ENCODE data around the gene ZNF587.
"Not testable (repeated sequence)": the region's sequence is repeated elsewhere in the genome, so short reads cannot be mapped to it uniquely, and the experiment has no call there.

Gene ZNF587

GRCh38 chr19:57830071-57830602 is 19.5 kb upstream of the ZNF587 start, which contains the start of gene ZNF587B:
Gene ZNF587B, plus strand, starts transcription at chr19:57830299. Its CDS starts 230 bp downstream, at chr19:57830529.
- Histone ChIP-seq H3K4me3 (ENCODE audit: low read length in 2 of 2) (peak within 1 kb of the TSS; percentile 79 to 83), H3K36me3 (replicated peaks in 1 of 2; ENCODE audit: control insufficient read depth in 2 of 2, insufficient read depth in 2 of 2, low read length in 2 of 2) (peaks cover 2 to 35% of the 10 kb centered on the region in 2 donors), H3K9ac (ENCODE audit: low read depth, low read length, poor library complexity) (peak within 1 kb of the TSS; percentile 99), H2BK120ac (ENCODE audit: low read depth, low read length) (no peak within 1 kb of the TSS), H3K9me3 (replicated peaks in 1 of 2; ENCODE audit: control insufficient read depth in 2 of 2, insufficient read depth in 1 of 2, low read depth in 1 of 2, low read length in 2 of 2) (peaks cover 0 to 7% of the 10 kb centered on the region in 2 donors), H3K4ac (ENCODE audit: low read length) (no peak within 1 kb of the TSS), H2BK5ac (ENCODE audit: low read length) (no peak within 1 kb of the TSS), H3K27ac (replicated peaks; ENCODE audit: low read length) (peak within 1 kb of the TSS; percentile 88), H2AFZ (ENCODE audit: low read length) (peak within 1 kb of the TSS; percentile 79), H2BK12ac (ENCODE audit: low read length) (no peak within 1 kb of the TSS), H3K4me2 (ENCODE audit: insufficient read depth, low read length, poor library complexity, severe bottlenecking) (peak within 1 kb of the TSS; percentile 63), H3K4me1 (ENCODE audit: control insufficient read depth in 2 of 2, insufficient read depth in 1 of 2, low read depth in 1 of 2, low read length in 2 of 2) (peaks cover 0 to 2% of the 10 kb centered on the region in 2 donors), H3K79me1 (ENCODE audit: low read depth, low read length) (peaks cover 5% of the 10 kb centered on the region), H3K27me3 (ENCODE audit: control insufficient read depth in 3 of 3, insufficient read depth in 3 of 3, low read depth in 1 of 3, low read length in 3 of 3) (no peaks in the 10 kb centered on the region), H2BK15ac (ENCODE audit: low read length) (no peak within 1 kb of the TSS), H4K8ac (ENCODE audit: low read depth, low read length) (no peak within 1 kb of the TSS), H3K18ac (ENCODE audit: low read length) (peak within 1 kb of the TSS; percentile 97), H2AK5ac (ENCODE audit: low read depth, low read length) (peak within 1 kb of the TSS; percentile 88), H3K14ac (ENCODE audit: low read length) (no peak within 1 kb of the TSS), H3K23ac (ENCODE audit: low read depth, low read length, poor library complexity) (peak within 1 kb of the TSS; percentile 92), H4K91ac (ENCODE audit: low read depth, low read length, poor library complexity) (peak within 1 kb of the TSS; percentile 82)
- peak; percentile 85 for DNase-seq (ENCODE audit: low spot score)
- WGBS, 2 donors (ENCODE audit: extremely low coverage in 2 of 2, insufficient read length in 2 of 2, insufficient replicate concordance in 1 of 2), result no CpG with 5 or more reads among the region's 22 CpGs

GRCh38 chr19:57836991-57837390 is 12.7 kb upstream of the ZNF587 start:
- not testable (repeated sequence) for H2AK5ac ChIP-seq (ENCODE audit: low read depth, low read length); H3K9ac ChIP-seq (ENCODE audit: low read depth, low read length, poor library complexity)
- no CpG with 5 or more reads among the region's 5 CpGs for WGBS, 2 donors (ENCODE audit: extremely low coverage in 2 of 2, insufficient read length in 2 of 2, insufficient replicate concordance in 1 of 2)

GRCh38 chr19:57838622-57839191 is 11.0 kb upstream of the ZNF587 start:
- H3K14ac ChIP-seq (ENCODE audit: low read length); H3K4me1 ChIP-seq (ENCODE audit: control insufficient read depth in 2 of 2, insufficient read depth in 1 of 2, low read depth in 1 of 2, low read length in 2 of 2); H2BK12ac ChIP-seq (ENCODE audit: low read length); DNase-seq (ENCODE audit: low spot score); H4K8ac ChIP-seq (ENCODE audit: low read depth, low read length); H2AFZ ChIP-seq (ENCODE audit: low read length); H3K9ac ChIP-seq (ENCODE audit: low read depth, low read length, poor library complexity); H3K79me1 ChIP-seq (ENCODE audit: low read depth, low read length); H3K27ac ChIP-seq (replicated peaks; ENCODE audit: low read length); H3K4me3 ChIP-seq (ENCODE audit: low read length in 2 of 2); H3K4ac ChIP-seq (ENCODE audit: low read length); H3K4me2 ChIP-seq (ENCODE audit: insufficient read depth, low read length, poor library complexity, severe bottlenecking); H3K9me3 ChIP-seq (replicated peaks in 1 of 2; ENCODE audit: control insufficient read depth in 2 of 2, insufficient read depth in 1 of 2, low read depth in 1 of 2, low read length in 2 of 2); H3K23ac ChIP-seq (ENCODE audit: low read depth, low read length, poor library complexity); H2BK120ac ChIP-seq (ENCODE audit: low read depth, low read length); H2BK15ac ChIP-seq (ENCODE audit: low read length); H2AK5ac ChIP-seq (ENCODE audit: low read depth, low read length); H3K27me3 ChIP-seq (ENCODE audit: control insufficient read depth in 3 of 3, insufficient read depth in 3 of 3, low read depth in 1 of 3, low read length in 3 of 3); H3K18ac ChIP-seq (ENCODE audit: low read length); H4K91ac ChIP-seq (ENCODE audit: low read depth, low read length, poor library complexity); H2BK5ac ChIP-seq (ENCODE audit: low read length): not testable (repeated sequence)
- WGBS, 2 donors (ENCODE audit: extremely low coverage in 2 of 2, insufficient read length in 2 of 2, insufficient replicate concordance in 1 of 2), result no CpG with 5 or more reads among the region's 5 CpGs
- peaks cover 9 to 67% of the 10 kb centered on the region in 2 donors for H3K36me3 ChIP-seq (replicated peaks in 1 of 2; ENCODE audit: control insufficient read depth in 2 of 2, insufficient read depth in 2 of 2, low read length in 2 of 2)

More at GRCh38 chr19:57836991-57837390, 12.7 kb upstream of the ZNF587 start:
- H2BK15ac ChIP-seq (ENCODE audit: low read length); H2BK12ac ChIP-seq (ENCODE audit: low read length); H3K4me3 ChIP-seq (ENCODE audit: low read length in 2 of 2); H3K4me1 ChIP-seq (ENCODE audit: control insufficient read depth in 2 of 2, insufficient read depth in 1 of 2, low read depth in 1 of 2, low read length in 2 of 2); H2BK120ac ChIP-seq (ENCODE audit: low read depth, low read length); H3K23ac ChIP-seq (ENCODE audit: low read depth, low read length, poor library complexity); H3K14ac ChIP-seq (ENCODE audit: low read length); DNase-seq (ENCODE audit: low spot score); H3K4me2 ChIP-seq (ENCODE audit: insufficient read depth, low read length, poor library complexity, severe bottlenecking); H4K8ac ChIP-seq (ENCODE audit: low read depth, low read length); H3K18ac ChIP-seq (ENCODE audit: low read length); H3K9me3 ChIP-seq (replicated peaks in 1 of 2; ENCODE audit: control insufficient read depth in 2 of 2, insufficient read depth in 1 of 2, low read depth in 1 of 2, low read length in 2 of 2); H3K4ac ChIP-seq (ENCODE audit: low read length); H2AFZ ChIP-seq (ENCODE audit: low read length); H4K91ac ChIP-seq (ENCODE audit: low read depth, low read length, poor library complexity); H3K27ac ChIP-seq (replicated peaks; ENCODE audit: low read length); H3K79me1 ChIP-seq (ENCODE audit: low read depth, low read length); H3K27me3 ChIP-seq (ENCODE audit: control insufficient read depth in 3 of 3, insufficient read depth in 3 of 3, low read depth in 1 of 3, low read length in 3 of 3); H2BK5ac ChIP-seq (ENCODE audit: low read length): not testable (repeated sequence)
- H3K36me3 ChIP-seq (replicated peaks in 1 of 2; ENCODE audit: control insufficient read depth in 2 of 2, insufficient read depth in 2 of 2, low read length in 2 of 2), result peaks cover 8 to 59% of the 10 kb centered on the region in 2 donors

- no peak overlapping the region for H3K4me2 ChIP-seq (ENCODE audit: insufficient read depth, low read length, poor library complexity, severe bottlenecking)
- H2BK15ac ChIP-seq (ENCODE audit: low read length), result no peak overlapping the region
- no peak overlapping the region for H3K27ac ChIP-seq (replicated peaks; ENCODE audit: low read length)
- H3K4ac ChIP-seq (ENCODE audit: low read length), result no peak overlapping the region
- peaks cover 4% of the 10 kb centered on the region for H3K79me1 ChIP-seq (ENCODE audit: low read depth, low read length)
- no peak overlapping the region for H3K9ac ChIP-seq (ENCODE audit: low read depth, low read length, poor library complexity)
- H4K91ac ChIP-seq (ENCODE audit: low read depth, low read length, poor library complexity), result no peak overlapping the region
- H3K18ac ChIP-seq (ENCODE audit: low read length), result no peak overlapping the region
- H3K27me3 ChIP-seq (ENCODE audit: control insufficient read depth in 3 of 3, insufficient read depth in 3 of 3, low read depth in 1 of 3, low read length in 3 of 3), result no peaks in the 10 kb centered on the region
- H2AK5ac ChIP-seq (ENCODE audit: low read depth, low read length), result no peak overlapping the region
- no peaks in the 10 kb centered on the region for H3K4me1 ChIP-seq (ENCODE audit: control insufficient read depth in 2 of 2, insufficient read depth in 1 of 2, low read depth in 1 of 2, low read length in 2 of 2)
- no peak overlapping the region for H2BK120ac ChIP-seq (ENCODE audit: low read depth, low read length)
- no peak overlapping the region for H2AFZ ChIP-seq (ENCODE audit: low read length)
- WGBS, 2 donors (ENCODE audit: extremely low coverage in 2 of 2, insufficient read length in 2 of 2, insufficient replicate concordance in 1 of 2), result no CpG with 5 or more reads among the region's 6 CpGs
- no peak overlapping the region for H3K23ac ChIP-seq (ENCODE audit: low read depth, low read length, poor library complexity)
- no peak overlapping the region for H3K14ac ChIP-seq (ENCODE audit: low read length)
- H2BK5ac ChIP-seq (ENCODE audit: low read length), result no peak overlapping the region
- no peak overlapping the region for H2BK12ac ChIP-seq (ENCODE audit: low read length)
- peaks cover 16 to 89% of the 10 kb centered on the region in 2 donors for H3K36me3 ChIP-seq (replicated peaks in 1 of 2; ENCODE audit: control insufficient read depth in 2 of 2, insufficient read depth in 2 of 2, low read length in 2 of 2)
- no peaks in the 10 kb centered on the region for H3K9me3 ChIP-seq (replicated peaks in 1 of 2; ENCODE audit: control insufficient read depth in 2 of 2, insufficient read depth in 1 of 2, low read depth in 1 of 2, low read length in 2 of 2)
- DNase-seq (ENCODE audit: low spot score), result no peak
- H4K8ac ChIP-seq (ENCODE audit: low read depth, low read length), result no peak overlapping the region
- no peak overlapping the region for H3K4me3 ChIP-seq (ENCODE audit: low read length in 2 of 2)
These were observed 8.4 kb upstream of the ZNF587 start for GRCh38 chr19:57841122-57841763.

Measured in neuronal stem cell (in vitro differentiated cells).